Dedifferentiated amniotic fluid mesenchymal stem cell (primary cell): ENCODE measurements around the gene POLD1.

Experiments used
- DNase-seq: peaks from one replicate; pipeline ENCODE4 v3.0.0-alpha.2; 2016; ENCODE audit errors: extremely low spot score

POLD1 gene

GRCh38 chr19:50465986-50466705 is 82.0 kb downstream of the POLD1 start:
- no peak for DNase-seq

- DNase-seq, result no peak
These were observed 82.5 kb downstream of the POLD1 start for GRCh38 chr19:50466706-50467039.

- no peak for DNase-seq
These were observed 83.4 kb downstream of the POLD1 start for GRCh38 chr19:50467566-50467965.
